OCI-LY3 (cell line): ENCODE data around the gene R3HDM4.

Experiments used
- H2AFZ ChIP-seq: fragments of 200-600, 300-600 bp; shearing (Covaris generic); 2 replicates; pipeline ENCODE4 v1.6.0; 2014; ENCODE audit warnings: antibody characterized with exemption, low read depth, low read length
- H3K27ac ChIP-seq: fragments of 200-600, 300-600 bp; sonication (generic); 2 replicates; pipeline ENCODE4 v1.5.1; 2014; ENCODE audit warnings: mild to moderate bottlenecking, low read length, moderate library complexity, mixed read lengths
- H3K27me3 ChIP-seq: fragments of 200-600, 300-600 bp; sonication (generic); 2 replicates; pipeline ENCODE4 v1.6.1; 2014; ENCODE audit warnings: low read depth, low read length, mixed read lengths
- H3K36me3 ChIP-seq: fragments of 200-600, 300-600 bp; sonication (generic); replicated peaks from 2 replicates; pipeline ENCODE3; 2014; ENCODE audit warnings: low read depth, low read length, mixed read lengths
- H3K4me1 ChIP-seq: fragments of 300-600, 200-600 bp; sonication (generic); 2 replicates; pipeline ENCODE4 v1.6.1; 2014; ENCODE audit warnings: low read length, mixed read lengths
- H3K4me2 ChIP-seq: fragments of 200-600, 300-600 bp; sonication (generic); 2 replicates; pipeline ENCODE4 v1.6.1; 2014; ENCODE audit warnings: low read length, mixed read lengths
- H3K4me3 ChIP-seq: fragments of 300-600, 200-600 bp; sonication (generic); 2 replicates; pipeline ENCODE4 v1.5.1; 2014; ENCODE audit warnings: antibody characterized with exemption, mild to moderate bottlenecking, low read length, moderate library complexity
- H3K79me2 ChIP-seq: fragments of 300-600, 200-600 bp; shearing (Covaris generic); 2 replicates; pipeline ENCODE4 v1.6.1; 2014; ENCODE audit warnings: mild to moderate bottlenecking, low read length, mixed read lengths
- H3K9ac ChIP-seq: fragments of 300-600, 200-600 bp; shearing (Covaris generic); 2 replicates; pipeline ENCODE4 v1.6.0; 2014; ENCODE audit warnings: mild to moderate bottlenecking, low read length, moderate library complexity
- H3K9me3 ChIP-seq: fragments of 200-600, 300-600 bp; shearing (Covaris generic); 2 replicates; pipeline ENCODE4 v1.6.1; 2014; ENCODE audit warnings: low read length, mixed read lengths; ENCODE audit not compliant: insufficient read depth
- H4K20me1 ChIP-seq: fragments of 200-600, 300-600 bp; sonication (generic); 2 replicates; pipeline ENCODE4 v1.6.1; 2016; ENCODE audit warnings: low read length, mixed read lengths; ENCODE audit not compliant: insufficient read depth
- CTCF ChIP-seq: fragments of 200-600, 300-600 bp; sonication (generic); IDR thresholded peaks from 2 replicates; pipeline ENCODE4 v1.5.1; 2014; ENCODE audit warnings: antibody characterized with exemption, low read length, low read depth
- EZH2phosphoT487 ChIP-seq: fragments of 200-600 bp; shearing (Covaris generic); IDR thresholded peaks from 2 replicates; pipeline ENCODE4 v1.6.1; 2018; ENCODE audit warnings: antibody characterized with exemption, mixed run types, low read depth

Gene R3HDM4

GRCh38 chr19:913080-913748 is at the start of gene R3HDM4:
Gene R3HDM4 (minus strand): TSS chr19:913219. CDS start chr19:913157, 62 bp downstream.
- H3K36me3 ChIP-seq = peaks cover 17% of the 10 kb centered on the region
- H3K27ac ChIP-seq = peak within 1 kb of the TSS; percentile 80
- TF ChIP-seq EZH2phosphoT487 = no peak
- TF ChIP-seq CTCF = no peak
- H3K9ac ChIP-seq = peak within 1 kb of the TSS; percentile 95
- no peaks in the 10 kb centered on the region for H3K27me3 ChIP-seq
- no peak within 1 kb of the TSS for H2AFZ ChIP-seq
- peak within 1 kb of the TSS; percentile 96 for H3K4me3 ChIP-seq
- peak within 1 kb of the TSS; percentile 95 for H3K4me2 ChIP-seq
- H3K79me2 ChIP-seq = peaks cover 52% of the 10 kb centered on the region
- H4K20me1 ChIP-seq = peaks cover 4% of the 10 kb centered on the region; the same call in 1 of the 2 replicates
- H3K9me3 ChIP-seq = no peaks in the 10 kb centered on the region
- peaks cover 43% of the 10 kb centered on the region for H3K4me1 ChIP-seq

- peaks cover 62% of the 10 kb centered on the region for H3K36me3 ChIP-seq
- no peaks in the 10 kb centered on the region for H3K9me3 ChIP-seq
- H3K27me3 ChIP-seq = no peaks in the 10 kb centered on the region
- H3K27ac ChIP-seq = no peak overlapping the region
- H3K4me1 ChIP-seq = no peaks in the 10 kb centered on the region
- H3K4me2 ChIP-seq = no peak overlapping the region
- H2AFZ ChIP-seq = no peak overlapping the region
- peaks cover 8% of the 10 kb centered on the region; the same call in 1 of the 2 replicates for H3K79me2 ChIP-seq
- H3K9ac ChIP-seq = no peak overlapping the region
- H3K4me3 ChIP-seq = no peak overlapping the region
- H4K20me1 ChIP-seq = peaks cover 16% of the 10 kb centered on the region; the same call in 1 of the 2 replicates
- no peak for TF ChIP-seq CTCF
Observed at GRCh38 chr19:961866-962620, 49.0 kb upstream of the R3HDM4 start.

- no peak overlapping the region for H3K4me2 ChIP-seq
- H4K20me1 ChIP-seq = peaks cover 28% of the 10 kb centered on the region; the same call in 1 of the 2 replicates
- no peak overlapping the region for H3K4me3 ChIP-seq
- H3K36me3 ChIP-seq = peaks cover 54% of the 10 kb centered on the region
- H3K27me3 ChIP-seq = no peaks in the 10 kb centered on the region
- H3K27ac ChIP-seq = no peak overlapping the region
- no peaks in the 10 kb centered on the region for H3K4me1 ChIP-seq
- no peaks in the 10 kb centered on the region for H3K9me3 ChIP-seq
- H2AFZ ChIP-seq = no peak overlapping the region
- H3K79me2 ChIP-seq = peaks cover 20% of the 10 kb centered on the region
- no peak overlapping the region for H3K9ac ChIP-seq
- no peak for TF ChIP-seq CTCF
- TF ChIP-seq EZH2phosphoT487 = no peak
Observed at GRCh38 chr19:960601-960938, 47.6 kb upstream of the R3HDM4 start.

GRCh38 chr19:960020-960419 is 47.0 kb upstream of the R3HDM4 start:
- Histone ChIP-seq H3K4me2 (no peak overlapping the region), H3K4me3 (no peak overlapping the region), H2AFZ (no peak overlapping the region), H3K27ac (no peak overlapping the region), H3K9me3 (no peaks in the 10 kb centered on the region), H3K4me1 (peaks cover 4% of the 10 kb centered on the region), H3K79me2 (peaks cover 26% of the 10 kb centered on the region), H3K9ac (no peak overlapping the region), H4K20me1 (peaks cover 32% of the 10 kb centered on the region; the same call in 1 of the 2 replicates), H3K27me3 (no peaks in the 10 kb centered on the region), H3K36me3 (peaks cover 49% of the 10 kb centered on the region)
- TF ChIP-seq EZH2phosphoT487 (no peak), CTCF (no peak)
